ENCODE results near the gene NTMT2.
"Not testable (repeated sequence)": the region's sequence is repeated elsewhere in the genome, so short reads cannot be mapped to it uniquely, and the experiment has no call there.

Gene NTMT2

DNA sequence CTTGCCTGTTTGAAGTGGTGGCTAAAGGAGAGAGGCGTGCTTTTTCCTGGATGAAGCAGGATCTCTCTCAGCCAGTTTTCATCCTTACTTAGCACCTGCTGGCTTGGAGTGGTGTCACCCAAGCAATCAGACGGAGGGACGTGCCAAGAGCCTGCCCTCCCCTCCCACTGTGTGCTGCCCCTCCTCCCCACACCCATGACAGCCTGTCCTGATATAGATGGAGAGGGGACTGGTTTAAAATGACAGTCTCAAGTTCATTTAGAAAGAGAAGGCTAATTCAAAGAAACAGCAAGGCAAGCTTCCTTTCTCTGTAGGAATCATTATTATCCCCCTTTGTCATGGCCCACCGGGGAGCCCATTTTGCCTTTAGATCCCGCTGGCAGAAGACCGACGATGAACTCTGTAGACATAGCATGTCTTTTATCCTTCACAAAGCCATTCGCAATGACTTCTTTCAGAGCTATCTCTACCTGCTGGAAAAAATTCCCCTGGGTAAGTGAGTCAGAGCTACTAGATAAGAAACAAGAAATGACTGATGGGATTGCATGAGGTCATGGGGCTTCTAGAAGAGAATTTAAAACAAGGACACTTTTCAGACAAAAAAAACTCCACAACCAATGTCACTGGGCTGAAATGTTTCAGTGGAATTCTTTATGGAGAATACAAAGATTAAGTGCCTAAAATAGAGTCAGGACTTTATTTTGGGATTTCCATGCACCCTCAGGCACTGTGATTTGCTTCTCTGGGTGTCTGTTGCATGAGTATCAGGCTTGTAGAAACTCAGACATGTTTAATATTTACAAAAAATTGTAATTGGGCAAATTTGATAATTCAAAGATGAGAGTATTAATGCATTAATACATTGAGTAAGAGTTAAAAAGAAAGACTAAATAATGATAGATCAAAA is at the start of gene NTMT2:
NTMT2 (plus strand) TSS at position 190 of the 907 bp plus-strand sequence; CDS start at position 339, 149 bp downstream.
- no peak for DNase-seq

DNA sequence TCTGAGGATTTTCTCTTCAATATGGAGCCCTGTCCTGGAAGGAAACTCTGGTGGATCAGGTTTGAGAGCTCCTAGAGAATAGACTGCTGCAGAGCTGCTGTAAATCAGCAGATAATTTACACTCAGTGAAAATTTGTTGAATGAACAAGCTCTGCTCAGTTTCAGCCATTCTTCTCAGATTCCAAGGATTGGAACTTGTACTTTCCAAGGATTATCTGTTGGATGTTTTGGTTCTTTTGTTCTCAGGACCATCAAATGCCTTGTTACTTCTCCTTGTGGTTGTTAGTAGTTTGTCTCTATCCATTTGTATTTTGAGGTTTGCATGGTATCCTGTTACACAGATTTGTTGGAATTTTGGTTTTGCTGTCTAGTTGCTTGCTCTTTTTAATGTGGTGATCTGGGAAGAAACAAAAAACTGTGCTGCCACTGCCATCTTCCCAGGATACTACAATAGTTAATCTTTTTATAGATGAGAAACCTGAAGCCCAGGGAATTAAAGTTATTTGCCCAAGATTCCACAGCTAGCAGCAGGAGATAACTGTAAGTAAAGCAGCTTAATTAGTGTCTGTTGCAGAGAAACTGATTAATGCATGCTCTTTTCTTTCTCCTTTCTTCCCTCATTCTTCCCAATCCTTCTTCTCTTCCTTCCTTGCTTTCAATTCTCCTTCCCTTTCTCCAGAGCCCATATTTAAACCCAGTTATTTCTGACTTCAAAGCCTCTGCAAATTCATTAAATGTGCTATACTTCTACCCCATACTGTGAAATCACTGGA is 49.6 kb upstream of the NTMT2 start:
- DNase-seq, result no peak

GRCh38 chr1:170096806-170097340 is 48.9 kb upstream of the NTMT2 start:
- no peak for DNase-seq

DNA sequence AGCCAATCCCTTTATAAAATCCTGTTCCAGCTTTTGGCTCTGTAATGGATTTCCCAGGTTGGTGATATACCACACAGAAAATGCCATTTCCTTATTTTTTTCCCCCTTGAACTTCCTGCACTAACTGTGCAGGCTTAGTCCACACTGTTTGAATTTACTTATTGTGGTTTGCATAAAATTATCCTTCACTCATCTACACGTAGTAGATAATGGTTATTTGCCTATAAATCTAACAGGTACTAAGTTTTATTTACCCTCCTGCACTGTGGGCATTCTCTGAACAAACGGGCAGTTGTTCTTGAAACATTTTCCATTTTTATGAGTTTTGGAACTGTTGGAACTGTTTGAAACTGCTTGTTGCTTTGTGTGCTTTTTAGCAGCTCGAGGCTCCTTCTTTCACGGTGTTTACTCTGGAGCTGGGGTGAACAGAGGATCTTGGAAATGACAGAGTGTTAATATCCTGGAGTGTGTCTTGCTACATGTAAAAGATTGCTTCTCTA is 48.3 kb upstream of the NTMT2 start:
- no peak for DNase-seq

DNA sequence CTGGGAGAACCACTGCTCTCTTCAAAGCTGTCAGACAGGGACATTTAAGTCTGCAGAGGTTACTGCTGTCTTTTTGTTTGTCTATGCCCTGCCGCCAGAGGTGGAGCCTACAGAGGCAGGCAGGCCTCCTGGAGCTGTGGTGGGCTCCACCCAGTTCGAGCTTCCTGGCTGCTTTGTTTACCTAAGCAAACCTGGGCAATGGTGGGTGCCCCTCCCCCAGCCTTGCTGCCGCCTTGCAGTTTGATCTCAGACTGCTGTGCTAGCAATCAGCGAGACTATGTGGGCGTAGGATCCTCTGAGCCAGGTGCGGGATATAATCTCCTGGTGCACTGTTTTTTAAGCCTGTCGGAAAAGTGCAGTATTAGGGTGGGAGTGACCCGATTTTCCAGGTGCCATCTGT is 32.6 kb upstream of the NTMT2 start:
- DNase-seq, result not testable (repeated sequence)

- no peak for DNase-seq
Measured at GRCh38 chr1:170114906-170115305, 30.9 kb upstream of the NTMT2 start.

- no peak for DNase-seq
Measured at GRCh38 chr1:170122366-170122765, 23.4 kb upstream of the NTMT2 start.

- DNase-seq, result no peak
Measured at GRCh38 chr1:170125269-170125668, 20.5 kb upstream of the NTMT2 start.

DNA sequence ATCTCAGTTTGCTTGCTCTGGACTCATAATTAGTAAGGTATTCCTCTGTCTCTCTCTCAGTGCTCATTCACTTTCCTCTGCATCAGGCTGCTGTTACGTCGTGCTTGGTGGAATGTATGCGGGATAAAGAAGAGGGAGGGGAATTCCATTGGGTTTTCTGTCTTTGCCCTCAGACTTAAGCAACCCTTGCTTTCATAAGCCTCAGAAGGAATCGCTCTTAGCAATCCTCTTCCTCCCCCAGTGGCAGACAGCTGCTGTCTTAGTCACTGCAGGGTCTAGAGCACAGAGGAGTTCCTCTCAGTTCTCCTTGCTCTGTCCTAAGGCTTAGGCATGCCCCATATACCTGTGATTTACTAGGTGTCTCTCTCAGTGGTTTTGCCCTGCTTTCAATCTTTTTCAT is 19.1 kb upstream of the NTMT2 start:
- no peak for DNase-seq

GRCh38 chr1:170131450-170131849 is 14.3 kb upstream of the NTMT2 start:
- DNase-seq, result no peak

DNA sequence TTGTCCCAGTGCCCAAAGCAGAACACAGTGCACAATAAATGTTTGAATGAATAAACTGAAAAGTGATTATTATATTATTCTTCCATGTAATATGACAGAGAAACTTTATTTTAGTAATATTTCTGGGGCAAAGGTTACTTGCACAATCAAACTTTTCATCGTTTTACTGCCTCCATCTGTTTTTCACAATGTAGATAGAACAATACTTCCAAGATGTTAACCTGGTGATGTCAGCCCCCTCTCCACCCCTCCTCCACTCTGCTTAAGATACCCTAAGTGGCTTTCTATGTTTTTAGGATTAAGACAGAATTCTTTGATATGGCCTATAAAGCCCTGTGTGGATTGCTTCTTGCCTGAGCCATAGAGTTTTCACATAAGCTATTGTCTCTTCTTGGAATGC is 13.8 kb upstream of the NTMT2 start:
- DNase-seq, result no peak

- DNase-seq, result no peak
Measured at GRCh38 chr1:170133766-170134495, 11.8 kb upstream of the NTMT2 start.

- DNase-seq, result no peak
Measured at GRCh38 chr1:170134521-170134920, 11.2 kb upstream of the NTMT2 start.

GRCh38 chr1:170140371-170140770 is 5.4 kb upstream of the NTMT2 start:
- no peak for DNase-seq

DNA sequence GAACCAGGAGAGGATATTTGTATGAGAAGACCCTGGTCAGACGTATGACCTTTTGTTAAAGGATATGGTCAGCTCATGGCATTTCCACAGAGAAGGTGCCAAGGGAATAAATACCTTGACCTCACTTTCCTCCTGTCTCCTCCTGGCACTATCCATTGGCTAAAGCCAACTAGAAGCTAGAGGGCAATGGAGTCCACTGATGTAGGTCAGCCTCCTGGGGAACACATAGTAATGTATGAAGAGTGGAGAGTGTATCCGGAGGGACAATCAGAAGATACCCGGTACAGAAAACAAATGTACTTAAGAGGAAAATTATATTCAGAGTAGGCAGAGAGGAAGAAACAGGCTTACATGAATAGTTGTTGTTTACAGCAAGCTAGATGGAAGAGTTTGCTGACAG is 698 bp upstream of the NTMT2 start:
- DNase-seq, result no peak

DNA sequence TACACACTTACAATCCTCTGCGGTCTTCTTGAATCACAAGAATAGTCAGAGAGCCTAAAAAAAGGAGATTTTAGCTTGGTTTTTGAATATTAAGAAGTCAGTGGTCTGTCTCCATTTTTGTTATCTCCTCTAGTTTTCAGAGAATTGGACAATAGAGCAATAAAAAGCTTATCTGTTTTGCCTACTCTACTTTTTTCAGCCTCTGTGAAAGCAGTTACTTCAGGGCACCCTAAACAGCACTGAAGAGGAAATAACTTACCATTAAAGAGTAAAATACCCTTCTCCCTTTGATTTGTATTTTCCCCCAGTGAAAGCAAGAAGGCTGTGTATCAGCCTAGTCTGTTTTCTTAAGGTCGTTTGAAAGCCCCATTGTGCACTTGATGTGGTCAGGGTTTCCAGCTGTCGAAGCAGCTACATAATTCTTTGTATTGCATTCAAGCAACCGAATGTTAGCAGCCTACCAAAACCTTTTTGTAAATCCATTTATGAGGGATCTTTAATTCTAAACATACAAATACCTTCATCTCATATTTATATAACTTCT is 1.0 kb downstream of the NTMT2 start:
- DNase-seq, result no peak

DNA sequence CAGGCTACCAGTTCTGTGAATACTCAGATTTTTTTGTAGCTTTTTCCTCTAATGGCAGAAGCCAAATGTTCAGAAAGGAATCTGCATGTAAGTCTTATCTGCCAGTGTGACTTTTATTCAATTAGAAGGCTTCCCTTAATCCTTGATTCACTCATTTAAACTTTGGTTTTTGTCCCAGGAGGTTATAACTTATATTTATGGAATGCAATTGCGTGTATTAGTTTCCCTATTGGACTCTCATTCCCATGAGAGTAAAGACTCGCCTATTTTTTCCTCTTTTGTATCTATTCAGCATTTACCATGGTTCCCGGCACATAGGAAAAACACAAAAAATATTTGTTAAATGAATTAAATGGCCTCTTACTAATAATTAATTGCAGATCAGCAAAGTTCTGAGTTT is 3.5 kb downstream of the NTMT2 start:
- no peak for DNase-seq

- no peak for DNase-seq
Measured at GRCh38 chr1:170150016-170150415, 4.3 kb downstream of the NTMT2 start.

DNA sequence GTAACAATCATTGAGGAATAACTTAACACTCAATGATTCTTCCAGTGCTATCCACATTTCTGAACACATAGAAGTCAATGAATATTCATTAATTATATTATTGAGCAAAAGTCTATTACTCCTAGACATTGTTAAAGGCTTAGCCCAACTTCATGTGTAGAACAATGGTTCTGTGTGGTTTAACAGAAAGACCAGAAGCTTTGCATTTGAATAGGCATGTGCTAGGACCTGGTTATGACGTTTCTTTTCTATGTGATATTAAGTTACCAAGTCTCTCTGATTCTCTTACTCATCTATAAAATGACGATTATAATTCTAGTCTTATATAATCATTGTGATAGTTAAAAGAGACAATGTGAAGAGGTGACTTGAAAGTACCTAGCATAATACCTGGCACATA is 5.2 kb downstream of the NTMT2 start:
- DNase-seq, result no peak

- no peak for DNase-seq
Measured at GRCh38 chr1:170153417-170153816, 7.7 kb downstream of the NTMT2 start.

- DNase-seq, result no peak
Measured at GRCh38 chr1:170155055-170155454, 9.3 kb downstream of the NTMT2 start.

Data from nucleus accumbens (tissue), 56 donors.